HepG2 (cell line): Measurements from ENCODE around the gene GREM2. TPM values are rescaled to one million over a fixed set of nuclear protein-coding genes. Genes with fewer than 3 reads are reported as not detected.

ENCODE experiments used
- AHDC1 ChIP-seq: sonication (generic); formaldehyde crosslinking; IDR thresholded peaks from 2 replicates; pipeline ENCODE4 v1.5.1; 2020; ENCODE audit warnings: mild to moderate bottlenecking, missing genetic modification reagents, borderline replicate concordance
- GABPA ChIP-seq, 2 experiments: IDR thresholded peaks; 2 replicates each; pipeline ENCODE4 v1.6.1; 2011 to 2016; ENCODE audit warnings: low read depth in 2 of 2, low read length in 1 of 2, missing biosample characterization in 1 of 2, missing genetic modification characterization in 1 of 2
- GTF3A ChIP-seq: sonication (generic); formaldehyde crosslinking; conservative IDR thresholded peaks from 2 replicates; pipeline ENCODE4 v1.4.0; 2020; ENCODE audit warnings: mild to moderate bottlenecking, missing genetic modification reagents
- MXD1 ChIP-seq: sonication (generic); formaldehyde crosslinking; IDR thresholded peaks from 2 replicates; pipeline ENCODE4 v1.4.0; 2020; ENCODE audit warnings: mild to moderate bottlenecking, missing genetic modification reagents
- PHF8 ChIP-seq: sonication (generic); formaldehyde crosslinking; IDR thresholded peaks from 2 replicates; pipeline ENCODE4 v1.5.0; 2020; ENCODE audit warnings: missing genetic modification reagents
- RXRB ChIP-seq: IDR thresholded peaks from 2 replicates; pipeline ENCODE4 v1.6.1; 2016; ENCODE audit warnings: borderline replicate concordance, missing genetic modification reagents, missing compliant biosample characterization
- SAP130 ChIP-seq: IDR thresholded peaks from 2 replicates; pipeline ENCODE4 v1.6.1; 2016; ENCODE audit warnings: low read depth
- ZNF790 ChIP-seq: sonication (generic); formaldehyde crosslinking; IDR thresholded peaks from 2 replicates; pipeline ENCODE4 v1.8.0; 2022; ENCODE audit warnings: missing genetic modification reagents, mild to moderate bottlenecking, borderline replicate concordance
- ZSCAN29 ChIP-seq: sonication (generic); formaldehyde crosslinking; conservative IDR thresholded peaks from 2 replicates; pipeline ENCODE4 v1.4.0; 2020; ENCODE audit warnings: mild to moderate bottlenecking, missing genetic modification reagents
- polyA plus RNA-seq, 8 experiments: library from polyadenylated mRNA; depleted of rRNA in 3 of 8; stranded (reverse) in 7 of 8; unstranded in 1 of 8; fragments of >200 nt; fragmentation: Illumina TruSeq in 4 of 8; extraction: Trizol in 4 of 8; gene quantifications; 2 replicates each; pipeline versions ENCODE4 v1.2.1 to v1.2.3, GENCODE V29; 2011 to 2016; ENCODE audit warnings: low read depth in 4 of 8, missing spikeins in 1 of 8, mixed read lengths in 1 of 8; ENCODE audit not compliant: insufficient read depth in 1 of 8
- total RNA-seq, 5 experiments: library from RNA; depleted of rRNA; stranded (reverse); fragments of >200 nt; fragmentation: Illumina TruSeq; extraction: Trizol; gene quantifications; 2 replicates each; pipeline ENCODE4 v1.2.3, GENCODE V29; 2016; ENCODE audit warnings: low read depth in 1 of 5
- TF ChIP-seq, protein P1 (sequence below): sonication (generic); formaldehyde crosslinking; IDR thresholded peaks from 2 replicates; pipeline ENCODE4 v1.4.0; 2020; ENCODE audit warnings: missing genetic modification reagents
- TF ChIP-seq, protein P2 (sequence below): sonication (generic); formaldehyde crosslinking; IDR thresholded peaks from 2 replicates; pipeline ENCODE4 v1.4.0; 2020; ENCODE audit warnings: mild to moderate bottlenecking, low read depth, missing genetic modification reagents
- TF ChIP-seq, protein P3 (sequence below): sonication (generic); formaldehyde crosslinking; IDR thresholded peaks from 2 replicates; pipeline ENCODE4 v1.4.0; 2020; ENCODE audit warnings: missing genetic modification reagents
- TF ChIP-seq, protein P4 (sequence below): sonication (generic); formaldehyde crosslinking; conservative IDR thresholded peaks from 2 replicates; pipeline ENCODE4 v1.4.0; 2020; ENCODE audit warnings: mild to moderate bottlenecking, missing genetic modification reagents, moderate library complexity

The GREM2 gene
- total and polyA plus RNA-seq, 2 of the 13 experiments (the other 11 are each of a cell fraction or from before 2014, with no cell fraction given): 0.07 TPM; not detected in 1

- TF ChIP-seq, protein P1, sequence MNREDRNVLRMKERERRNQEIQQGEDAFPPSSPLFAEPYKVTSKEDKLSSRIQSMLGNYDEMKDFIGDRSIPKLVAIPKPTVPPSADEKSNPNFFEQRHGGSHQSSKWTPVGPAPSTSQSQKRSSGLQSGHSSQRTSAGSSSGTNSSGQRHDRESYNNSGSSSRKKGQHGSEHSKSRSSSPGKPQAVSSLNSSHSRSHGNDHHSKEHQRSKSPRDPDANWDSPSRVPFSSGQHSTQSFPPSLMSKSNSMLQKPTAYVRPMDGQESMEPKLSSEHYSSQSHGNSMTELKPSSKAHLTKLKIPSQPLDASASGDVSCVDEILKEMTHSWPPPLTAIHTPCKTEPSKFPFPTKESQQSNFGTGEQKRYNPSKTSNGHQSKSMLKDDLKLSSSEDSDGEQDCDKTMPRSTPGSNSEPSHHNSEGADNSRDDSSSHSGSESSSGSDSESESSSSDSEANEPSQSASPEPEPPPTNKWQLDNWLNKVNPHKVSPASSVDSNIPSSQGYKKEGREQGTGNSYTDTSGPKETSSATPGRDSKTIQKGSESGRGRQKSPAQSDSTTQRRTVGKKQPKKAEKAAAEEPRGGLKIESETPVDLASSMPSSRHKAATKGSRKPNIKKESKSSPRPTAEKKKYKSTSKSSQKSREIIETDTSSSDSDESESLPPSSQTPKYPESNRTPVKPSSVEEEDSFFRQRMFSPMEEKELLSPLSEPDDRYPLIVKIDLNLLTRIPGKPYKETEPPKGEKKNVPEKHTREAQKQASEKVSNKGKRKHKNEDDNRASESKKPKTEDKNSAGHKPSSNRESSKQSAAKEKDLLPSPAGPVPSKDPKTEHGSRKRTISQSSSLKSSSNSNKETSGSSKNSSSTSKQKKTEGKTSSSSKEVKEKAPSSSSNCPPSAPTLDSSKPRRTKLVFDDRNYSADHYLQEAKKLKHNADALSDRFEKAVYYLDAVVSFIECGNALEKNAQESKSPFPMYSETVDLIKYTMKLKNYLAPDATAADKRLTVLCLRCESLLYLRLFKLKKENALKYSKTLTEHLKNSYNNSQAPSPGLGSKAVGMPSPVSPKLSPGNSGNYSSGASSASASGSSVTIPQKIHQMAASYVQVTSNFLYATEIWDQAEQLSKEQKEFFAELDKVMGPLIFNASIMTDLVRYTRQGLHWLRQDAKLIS (CRISPR knock-in tag): no peak
- TF ChIP-seq ZSCAN29 (CRISPR knock-in tag) (peak; percentile 61; the same call in 1 of the 2 replicates), SAP130 (CRISPR knock-in tag) (0 out of 2 replicates have a peak, but pooled peaks have one; percentile 12), GTF3A (CRISPR knock-in tag) (no peak), PHF8 (CRISPR knock-in tag) (no peak), ZNF790 (CRISPR knock-in tag) (no peak), MXD1 (CRISPR knock-in tag) (no peak), RXRB (CRISPR knock-in tag) (peak; percentile 55; the same call in 1 of the 2 replicates), AHDC1 (CRISPR knock-in tag) (no peak), GABPA (IDR thresholded peaks at IDR 0.05; ENCODE audit: low read depth, low read length) (no peak), GABPA (CRISPR knock-in tag; IDR thresholded peaks at IDR 0.05; ENCODE audit: low read depth) (peak; percentile 41)
- TF ChIP-seq, protein P2, sequence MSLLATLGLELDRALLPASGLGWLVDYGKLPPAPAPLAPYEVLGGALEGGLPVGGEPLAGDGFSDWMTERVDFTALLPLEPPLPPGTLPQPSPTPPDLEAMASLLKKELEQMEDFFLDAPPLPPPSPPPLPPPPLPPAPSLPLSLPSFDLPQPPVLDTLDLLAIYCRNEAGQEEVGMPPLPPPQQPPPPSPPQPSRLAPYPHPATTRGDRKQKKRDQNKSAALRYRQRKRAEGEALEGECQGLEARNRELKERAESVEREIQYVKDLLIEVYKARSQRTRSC (CRISPR knock-in tag): no peak
- TF ChIP-seq, protein P3, sequence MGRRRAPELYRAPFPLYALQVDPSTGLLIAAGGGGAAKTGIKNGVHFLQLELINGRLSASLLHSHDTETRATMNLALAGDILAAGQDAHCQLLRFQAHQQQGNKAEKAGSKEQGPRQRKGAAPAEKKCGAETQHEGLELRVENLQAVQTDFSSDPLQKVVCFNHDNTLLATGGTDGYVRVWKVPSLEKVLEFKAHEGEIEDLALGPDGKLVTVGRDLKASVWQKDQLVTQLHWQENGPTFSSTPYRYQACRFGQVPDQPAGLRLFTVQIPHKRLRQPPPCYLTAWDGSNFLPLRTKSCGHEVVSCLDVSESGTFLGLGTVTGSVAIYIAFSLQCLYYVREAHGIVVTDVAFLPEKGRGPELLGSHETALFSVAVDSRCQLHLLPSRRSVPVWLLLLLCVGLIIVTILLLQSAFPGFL (CRISPR knock-in tag): no peak
- TF ChIP-seq, protein P4, sequence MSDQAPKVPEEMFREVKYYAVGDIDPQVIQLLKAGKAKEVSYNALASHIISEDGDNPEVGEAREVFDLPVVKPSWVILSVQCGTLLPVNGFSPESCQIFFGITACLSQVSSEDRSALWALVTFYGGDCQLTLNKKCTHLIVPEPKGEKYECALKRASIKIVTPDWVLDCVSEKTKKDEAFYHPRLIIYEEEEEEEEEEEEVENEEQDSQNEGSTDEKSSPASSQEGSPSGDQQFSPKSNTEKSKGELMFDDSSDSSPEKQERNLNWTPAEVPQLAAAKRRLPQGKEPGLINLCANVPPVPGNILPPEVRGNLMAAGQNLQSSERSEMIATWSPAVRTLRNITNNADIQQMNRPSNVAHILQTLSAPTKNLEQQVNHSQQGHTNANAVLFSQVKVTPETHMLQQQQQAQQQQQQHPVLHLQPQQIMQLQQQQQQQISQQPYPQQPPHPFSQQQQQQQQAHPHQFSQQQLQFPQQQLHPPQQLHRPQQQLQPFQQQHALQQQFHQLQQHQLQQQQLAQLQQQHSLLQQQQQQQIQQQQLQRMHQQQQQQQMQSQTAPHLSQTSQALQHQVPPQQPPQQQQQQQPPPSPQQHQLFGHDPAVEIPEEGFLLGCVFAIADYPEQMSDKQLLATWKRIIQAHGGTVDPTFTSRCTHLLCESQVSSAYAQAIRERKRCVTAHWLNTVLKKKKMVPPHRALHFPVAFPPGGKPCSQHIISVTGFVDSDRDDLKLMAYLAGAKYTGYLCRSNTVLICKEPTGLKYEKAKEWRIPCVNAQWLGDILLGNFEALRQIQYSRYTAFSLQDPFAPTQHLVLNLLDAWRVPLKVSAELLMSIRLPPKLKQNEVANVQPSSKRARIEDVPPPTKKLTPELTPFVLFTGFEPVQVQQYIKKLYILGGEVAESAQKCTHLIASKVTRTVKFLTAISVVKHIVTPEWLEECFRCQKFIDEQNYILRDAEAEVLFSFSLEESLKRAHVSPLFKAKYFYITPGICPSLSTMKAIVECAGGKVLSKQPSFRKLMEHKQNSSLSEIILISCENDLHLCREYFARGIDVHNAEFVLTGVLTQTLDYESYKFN (CRISPR knock-in tag): peak; percentile 50; the same call in 1 of the 2 replicates
Observed at GRCh38 chr1:240599299-240599698, 12.7 kb downstream of the GREM2 start (continued).
